Duodenal mucosa (tissue), 2 donors: ENCODE data around the gene HMGXB3.
A peak's percentile ranks its signal among the peaks of the same experiment; 100 is the strongest.

Experiments used
- H3K27ac ChIP-seq: one replicate; pipeline ENCODE4 v1.7.0; 2013; ENCODE audit warnings: low read depth, low read length
- H3K27me3 ChIP-seq, 2 donors: one replicate each; pipeline ENCODE4 v1.7.0; 2013; ENCODE audit warnings: low read length in 2 of 2, control low read depth in 1 of 2; ENCODE audit not compliant: insufficient read depth in 2 of 2, control insufficient read depth in 1 of 2
- H3K36me3 ChIP-seq, 2 donors: one replicate each; pipeline ENCODE4 v1.7.0; 2013; ENCODE audit warnings: low read length in 2 of 2, control low read depth in 1 of 2; ENCODE audit not compliant: insufficient read depth in 2 of 2, control insufficient read depth in 1 of 2
- H3K4me1 ChIP-seq, 2 donors: one replicate each; pipeline ENCODE4 v1.7.0; 2013; ENCODE audit warnings: low read length in 2 of 2, control low read depth in 1 of 2; ENCODE audit not compliant: insufficient read depth in 2 of 2, control insufficient read depth in 1 of 2
- H3K4me3 ChIP-seq, 2 donors: one replicate each; pipeline ENCODE4 v1.7.0; 2013; ENCODE audit warnings: low read length in 2 of 2, low read depth in 1 of 2
- H3K9ac ChIP-seq, 2 donors: one replicate each; pipeline ENCODE4 v1.7.0; 2013; ENCODE audit warnings: low read length in 2 of 2, low read depth in 1 of 2
- H3K9me3 ChIP-seq, 2 donors: one replicate each; pipeline ENCODE4 v1.7.0; 2013; ENCODE audit warnings: low read length in 2 of 2, control low read depth in 1 of 2; ENCODE audit not compliant: control insufficient read depth in 1 of 2

The HMGXB3 gene

DNA sequence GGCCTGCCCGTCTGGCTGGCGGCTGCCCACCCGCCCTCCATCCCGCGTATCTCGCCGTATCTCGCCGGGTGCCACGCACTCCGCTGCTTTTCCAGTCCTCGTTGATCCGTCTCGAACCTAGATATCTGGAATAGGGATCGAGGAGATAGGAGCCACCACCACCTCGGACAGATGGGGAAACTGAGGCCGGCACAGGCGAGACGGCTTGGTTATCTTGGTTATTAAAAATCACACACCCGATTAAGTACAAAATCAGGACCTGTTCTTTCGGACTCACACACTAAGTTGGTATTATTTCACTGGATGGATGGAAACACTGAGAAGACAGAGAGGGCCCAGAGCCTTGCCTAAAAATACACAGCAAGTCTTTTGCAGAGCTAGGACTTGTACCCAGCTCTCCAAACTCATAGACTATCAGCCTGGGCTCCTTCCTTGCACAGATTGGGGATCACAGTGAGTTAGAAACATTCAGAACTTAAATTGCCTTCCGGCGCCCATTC, 39.3 kb upstream of the HMGXB3 start:
- H3K27me3 ChIP-seq, result no peaks in the 10 kb centered on the region
- peak overlapping the region; percentile 64 for H3K27ac ChIP-seq
- H3K4me1 ChIP-seq, result peaks cover 12 to 18% of the 10 kb centered on the region in 2 donors
- H3K4me3 ChIP-seq, result peak overlapping the region; percentile 80 to 87
- no peaks in the 10 kb centered on the region for H3K36me3 ChIP-seq
- no peaks in the 10 kb centered on the region for H3K9me3 ChIP-seq
- peak overlapping the region; percentile 79 to 83 for H3K9ac ChIP-seq

DNA sequence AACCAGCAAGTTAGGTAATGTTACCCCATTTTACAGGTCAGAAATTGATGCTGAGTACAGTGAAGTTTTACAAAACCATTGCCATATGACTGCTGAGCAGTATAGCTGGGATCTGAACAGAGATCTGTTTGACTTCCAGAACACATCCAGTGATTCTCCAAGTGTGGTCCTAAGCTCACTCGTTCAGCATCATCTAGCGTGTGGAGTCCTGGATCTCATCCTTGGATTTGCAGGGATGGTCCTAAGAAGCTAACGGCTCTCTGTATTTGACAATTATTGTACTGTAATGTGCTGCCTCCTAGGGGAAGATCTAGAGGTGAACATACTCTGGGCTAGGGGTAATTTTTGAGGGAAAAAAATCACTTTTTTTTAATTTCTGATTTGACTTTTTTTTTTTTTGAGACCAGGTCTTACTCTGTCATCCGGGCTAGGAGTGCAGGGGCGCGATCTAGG, 38.6 kb upstream of the HMGXB3 start:
- no peaks in the 10 kb centered on the region for H3K36me3 ChIP-seq
- no peaks in the 10 kb centered on the region for H3K27me3 ChIP-seq
- H3K27ac ChIP-seq, result no peak overlapping the region
- H3K4me1 ChIP-seq, result peaks cover 12 to 20% of the 10 kb centered on the region in 2 donors
- H3K4me3 ChIP-seq, result peak overlapping the region; percentile 80 to 87
- H3K9ac ChIP-seq, result peak overlapping the region in 1 of 2 donors; percentile 79
- H3K9me3 ChIP-seq, result no peaks in the 10 kb centered on the region

DNA sequence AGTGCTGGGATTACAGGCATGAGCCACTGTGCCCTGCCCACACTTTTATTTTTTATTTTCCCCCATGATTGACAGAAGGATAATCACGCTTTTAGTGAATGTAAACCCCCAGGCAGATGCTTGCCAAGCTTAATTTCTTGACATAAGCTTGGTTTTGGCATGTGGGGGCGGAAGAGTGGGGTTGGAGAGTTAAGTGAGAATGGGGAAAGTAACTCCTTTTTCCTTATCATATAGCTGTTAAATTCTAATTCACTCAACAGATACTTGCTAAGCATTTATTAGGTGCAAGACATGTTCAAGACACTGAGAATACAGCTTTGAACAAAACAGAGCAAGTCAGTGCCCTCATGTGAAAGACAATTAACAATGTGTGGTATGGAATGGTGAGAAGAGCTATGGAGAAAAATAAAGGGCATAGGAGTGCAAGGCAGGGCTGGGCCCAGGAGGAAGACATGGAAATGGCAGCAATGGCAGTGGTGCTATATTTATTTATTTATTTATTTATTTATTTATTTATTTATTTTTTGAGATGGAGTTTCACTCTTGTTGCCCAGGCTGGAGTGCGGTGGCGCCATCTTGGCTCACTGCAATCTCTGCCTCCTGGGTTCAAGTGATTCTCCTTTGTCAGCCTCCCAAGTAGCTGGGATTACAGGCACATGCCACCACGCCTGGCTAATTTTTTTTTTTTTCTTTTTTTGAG, 37.8 kb upstream of the HMGXB3 start:
- Histone ChIP-seq H3K9ac (no peak overlapping the region), H3K27me3 (no peaks in the 10 kb centered on the region), H3K9me3 (no peaks in the 10 kb centered on the region), H3K4me1 (peaks cover 18 to 20% of the 10 kb centered on the region in 2 donors), H3K4me3 (no peak overlapping the region), H3K36me3 (no peaks in the 10 kb centered on the region), H3K27ac (no peak overlapping the region)

DNA sequence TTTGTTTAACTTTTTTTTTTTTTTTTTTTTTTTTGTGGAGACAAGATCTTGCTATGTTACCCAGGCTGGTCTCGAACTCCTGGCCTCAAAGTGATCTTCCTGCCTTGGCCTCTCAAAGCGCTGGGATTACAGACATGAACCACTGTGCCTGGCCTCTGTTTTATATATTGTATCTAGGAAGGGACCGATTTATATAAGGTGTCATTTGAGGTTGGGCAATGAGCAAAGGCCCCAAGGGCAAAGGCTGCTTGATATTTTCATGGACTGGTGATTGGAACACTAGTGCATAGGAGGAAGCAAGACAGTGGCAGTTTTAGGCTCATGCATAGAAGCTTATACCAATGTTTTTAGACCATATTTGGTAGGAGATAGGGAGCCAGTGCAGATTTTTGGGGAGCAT, 36.8 kb upstream of the HMGXB3 start:
- H3K4me3 ChIP-seq, result no peak overlapping the region
- H3K9me3 ChIP-seq, result no peaks in the 10 kb centered on the region
- H3K9ac ChIP-seq, result no peak overlapping the region
- peaks cover 20 to 22% of the 10 kb centered on the region in 2 donors for H3K4me1 ChIP-seq
- no peaks in the 10 kb centered on the region for H3K27me3 ChIP-seq
- no peak overlapping the region for H3K27ac ChIP-seq
- H3K36me3 ChIP-seq, result no peaks in the 10 kb centered on the region

DNA sequence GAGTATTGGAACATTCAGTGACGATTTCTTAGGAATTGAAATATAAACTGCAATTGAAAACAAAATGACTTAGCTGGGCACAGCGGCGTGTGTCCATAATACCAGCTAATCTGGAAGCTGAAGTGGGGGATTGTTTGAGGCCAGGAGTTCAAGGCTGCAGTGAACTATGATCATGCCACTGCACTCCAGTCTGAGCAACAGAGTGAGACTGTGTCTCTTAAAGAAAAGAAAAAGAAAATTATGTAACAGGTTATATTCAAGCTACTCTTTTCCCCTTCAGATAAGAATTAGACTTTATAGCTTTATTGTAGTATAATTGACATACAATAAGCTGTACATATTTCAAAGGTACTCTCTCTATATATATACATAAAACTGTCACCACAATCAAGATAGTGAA, 33.6 kb upstream of the HMGXB3 start:
- H3K9ac ChIP-seq, result no peak overlapping the region
- no peaks in the 10 kb centered on the region for H3K36me3 ChIP-seq
- H3K27ac ChIP-seq, result no peak overlapping the region
- H3K27me3 ChIP-seq, result no peaks in the 10 kb centered on the region
- no peaks in the 10 kb centered on the region for H3K9me3 ChIP-seq
- no peak overlapping the region for H3K4me3 ChIP-seq
- peaks cover 10 to 17% of the 10 kb centered on the region in 2 donors for H3K4me1 ChIP-seq

DNA sequence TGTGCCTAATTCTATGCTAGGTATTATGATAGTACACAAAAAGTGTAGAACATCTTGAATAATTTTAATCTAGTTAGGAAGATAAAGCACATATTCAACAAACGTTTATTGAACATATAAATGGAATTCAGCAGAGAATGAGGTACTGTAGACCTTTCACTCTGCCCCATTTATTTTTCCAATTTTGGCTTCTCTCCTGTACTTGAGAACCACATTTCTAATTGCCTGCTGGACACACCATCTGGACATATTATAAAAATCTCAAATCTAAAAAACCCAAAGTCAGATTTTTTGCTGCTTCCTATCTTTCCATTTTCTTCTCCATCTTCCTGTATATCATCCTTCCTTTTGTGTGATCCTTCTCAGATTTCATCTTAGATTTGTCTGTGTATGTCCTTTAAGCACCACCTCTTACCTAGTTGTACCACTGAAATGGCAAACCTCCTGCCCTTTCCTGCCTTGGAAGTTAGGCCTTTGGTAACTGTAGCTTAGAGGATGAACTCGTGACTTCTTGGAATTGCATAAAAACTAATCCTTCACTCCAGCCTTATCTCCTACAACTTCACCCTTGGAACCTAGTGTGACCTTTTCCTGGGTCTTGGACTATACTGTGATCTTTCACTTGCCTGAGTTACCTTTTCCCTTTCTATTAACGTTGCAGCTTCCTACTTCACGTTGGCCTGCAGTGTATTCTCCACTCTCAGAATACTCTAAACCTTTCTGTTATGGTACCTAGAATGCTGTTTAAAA, 31.2 kb upstream of the HMGXB3 start:
- H3K27ac ChIP-seq, result no peak overlapping the region
- no peak overlapping the region for H3K9ac ChIP-seq
- no peaks in the 10 kb centered on the region for H3K36me3 ChIP-seq
- H3K4me3 ChIP-seq, result no peak overlapping the region
- no peaks in the 10 kb centered on the region for H3K9me3 ChIP-seq
- H3K4me1 ChIP-seq, result peaks cover 10 to 17% of the 10 kb centered on the region in 2 donors
- H3K27me3 ChIP-seq, result no peaks in the 10 kb centered on the region

DNA sequence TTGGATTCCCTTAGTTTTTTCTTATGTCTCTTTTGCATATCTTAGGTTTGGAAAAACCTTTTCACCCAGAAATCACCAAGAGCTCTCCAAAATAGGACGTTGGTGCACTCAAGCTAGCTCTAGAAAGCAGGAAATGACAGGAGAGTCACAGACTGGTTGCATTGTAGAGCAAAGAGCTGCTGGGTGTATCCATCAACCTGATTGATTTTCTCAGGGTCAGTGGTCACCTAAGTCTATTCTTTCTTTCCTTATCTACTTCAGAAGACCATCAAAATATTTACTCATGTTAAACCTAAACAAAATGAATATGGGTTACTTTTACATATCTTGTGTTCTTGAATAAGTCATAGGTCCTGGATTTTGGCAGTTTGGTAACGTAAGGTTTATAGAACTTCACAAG, 25.1 kb upstream of the HMGXB3 start:
- Histone ChIP-seq H3K27me3 (no peaks in the 10 kb centered on the region), H3K27ac (no peak overlapping the region), H3K9ac (no peak overlapping the region), H3K9me3 (no peaks in the 10 kb centered on the region), H3K4me3 (no peak overlapping the region), H3K4me1 (peaks cover 5 to 6% of the 10 kb centered on the region in 2 donors), H3K36me3 (peaks cover 8 to 9% of the 10 kb centered on the region in 2 donors)

DNA sequence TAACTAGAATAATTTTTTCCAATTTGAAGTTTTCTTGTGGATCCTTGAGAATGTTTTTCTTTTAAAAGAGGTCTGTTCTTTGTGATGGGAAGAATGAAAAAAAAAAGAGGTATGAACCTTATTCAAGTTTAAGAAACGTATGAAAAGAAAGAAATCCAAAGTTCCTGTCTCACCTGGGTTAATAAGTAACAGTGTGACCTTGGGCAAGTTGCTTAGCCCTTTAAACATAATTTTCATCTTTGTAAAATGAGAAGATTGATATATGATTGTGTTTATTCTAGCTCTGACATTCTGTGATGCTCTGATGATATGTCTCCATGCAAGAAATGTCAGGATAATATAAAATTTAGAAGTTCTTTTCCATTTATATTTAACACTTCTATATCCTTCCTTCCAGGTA, 20.6 kb upstream of the HMGXB3 start:
- peaks cover 14 to 19% of the 10 kb centered on the region in 2 donors for H3K36me3 ChIP-seq

DNA sequence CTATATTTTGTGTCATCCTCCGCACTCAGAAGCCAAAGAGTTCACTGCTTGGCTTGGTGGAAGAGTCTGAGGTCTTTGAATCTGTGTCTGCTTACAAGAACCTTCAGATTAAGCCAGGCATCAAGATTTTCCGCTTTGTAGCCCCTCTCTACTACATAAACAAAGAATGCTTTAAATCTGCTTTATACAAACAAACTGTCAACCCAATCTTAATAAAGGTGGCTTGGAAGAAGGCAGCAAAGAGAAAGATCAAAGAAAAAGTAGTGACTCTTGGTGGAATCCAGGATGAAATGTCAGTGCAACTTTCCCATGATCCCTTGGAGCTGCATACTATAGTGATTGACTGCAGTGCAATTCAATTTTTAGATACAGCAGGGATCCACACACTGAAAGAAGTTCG, 19.3 kb upstream of the HMGXB3 start:
- Histone ChIP-seq H3K9me3 (no peaks in the 10 kb centered on the region), H3K4me1 (peaks cover 7 to 12% of the 10 kb centered on the region in 2 donors), H3K27ac (no peak overlapping the region), H3K36me3 (peaks cover 14 to 19% of the 10 kb centered on the region in 2 donors), H3K4me3 (no peak overlapping the region), H3K27me3 (no peaks in the 10 kb centered on the region), H3K9ac (no peak overlapping the region)

More for the DNA sequence above, 20.6 kb upstream of the HMGXB3 start:
- no peak overlapping the region for H3K9ac ChIP-seq
- H3K4me3 ChIP-seq, result no peak overlapping the region
- no peak overlapping the region for H3K27ac ChIP-seq
- H3K27me3 ChIP-seq, result no peaks in the 10 kb centered on the region
- H3K4me1 ChIP-seq, result peaks cover 7 to 12% of the 10 kb centered on the region in 2 donors
- no peaks in the 10 kb centered on the region for H3K9me3 ChIP-seq

DNA sequence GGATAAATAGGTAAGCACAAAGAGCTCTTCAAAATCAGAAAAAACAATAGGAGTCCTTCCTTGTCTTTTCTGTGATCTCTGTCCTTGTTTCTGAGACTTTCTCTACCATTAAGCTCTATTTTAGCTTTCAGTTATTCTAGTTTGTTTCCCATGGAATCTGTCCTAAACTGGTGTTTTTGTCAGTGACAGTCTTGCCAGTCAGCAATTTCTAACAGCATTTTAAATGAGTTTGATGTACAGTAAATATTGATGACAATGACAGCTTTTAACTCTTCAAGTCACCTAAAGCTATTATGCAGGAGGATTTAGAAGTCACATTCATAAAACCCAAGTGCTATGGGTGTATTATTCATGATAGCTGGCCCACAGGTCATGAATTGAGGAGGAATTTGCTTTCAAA, 18.0 kb upstream of the HMGXB3 start:
- H3K9me3 ChIP-seq, result no peaks in the 10 kb centered on the region
- no peak overlapping the region for H3K9ac ChIP-seq
- H3K4me3 ChIP-seq, result no peak overlapping the region
- H3K27me3 ChIP-seq, result no peaks in the 10 kb centered on the region
- no peak overlapping the region for H3K27ac ChIP-seq
- H3K4me1 ChIP-seq, result peaks cover 7 to 12% of the 10 kb centered on the region in 2 donors
- peaks cover 14 to 19% of the 10 kb centered on the region in 2 donors for H3K36me3 ChIP-seq
